ENCODE data around the gene PTPN4. TPM values are rescaled to one million over a fixed set of nuclear protein-coding genes. Genes with fewer than 3 reads are reported as not detected.

The PTPN4 gene
- total RNA-seq, 1 experiment from 2014 or later: 80.5 TPM

GRCh38 chr2:119768742-119769141, 9.0 kb downstream of the PTPN4 start:
- H3K27ac ChIP-seq (ENCODE audit: insufficient read length, low read depth, low read length): no peak overlapping the region
- H4K91ac ChIP-seq (ENCODE audit: insufficient read length, low read depth, low read length): no peak overlapping the region
- no peak for DNase-seq
- Mint-ChIP-seq H3K27ac (no peak overlapping the region), H3K36me3 (ENCODE audit: insufficient read depth in 1 of 3, low read depth in 3 of 3) (no peaks in the 10 kb centered on the region; a peak in 1 of 7 replicates), H3K4me3 (no peak overlapping the region), H3K9me3 (no peaks in the 10 kb centered on the region), H3K27me3 (ENCODE audit: low read depth) (no peaks in the 10 kb centered on the region), H3K4me1 (peaks cover 33 to 38% of the 10 kb centered on the region in 2 experiments)
- H3K9ac ChIP-seq (ENCODE audit: extremely low read depth, insufficient read length, low read length): no peak overlapping the region
- no peak overlapping the region for H2BK120ac ChIP-seq (ENCODE audit: low read depth, low read length, poor library complexity, severe bottlenecking)
- no peak overlapping the region for H3K4ac ChIP-seq (ENCODE audit: low read depth, low read length)
- no peak overlapping the region for H3K56ac ChIP-seq (ENCODE audit: insufficient read length, low read depth, low read length)
- H4K5ac ChIP-seq (ENCODE audit: insufficient read length, low read depth, low read length): no peak overlapping the region
- no peak overlapping the region for H3K18ac ChIP-seq (ENCODE audit: insufficient read length, low read depth, low read length)
- no peak overlapping the region for H3K14ac ChIP-seq (ENCODE audit: insufficient read depth, low read length)
- H3K9me3 ChIP-seq (ENCODE audit: control insufficient read depth, low read depth, low read length): no peaks in the 10 kb centered on the region
- H3K79me2 ChIP-seq (ENCODE audit: insufficient read depth, low read length): peaks cover 44% of the 10 kb centered on the region; the same call in 1 of the 2 replicates
- no peak for TF ChIP-seq CTCF (conservative IDR thresholded peaks at IDR 0.05)
- H2AK5ac ChIP-seq (ENCODE audit: insufficient read length, low read length): no peak overlapping the region
- H2AFZ ChIP-seq (ENCODE audit: low read length): no peak overlapping the region
- no peak overlapping the region for H3T11ph ChIP-seq (ENCODE audit: low read length)
- no peak overlapping the region for H4K8ac ChIP-seq (replicated peaks; ENCODE audit: insufficient read length, low read depth, low read length)
- no peaks in the 10 kb centered on the region for H3K27me3 ChIP-seq (ENCODE audit: insufficient read depth, low read length)
- no peak overlapping the region for H2BK20ac ChIP-seq (ENCODE audit: low read depth, low read length, poor library complexity, severe bottlenecking)
- no peak overlapping the region for H2BK5ac ChIP-seq (ENCODE audit: insufficient read length, low read length)
- peaks cover 7% of the 10 kb centered on the region; the same call in 1 of the 2 replicates for H3K4me1 ChIP-seq (ENCODE audit: insufficient read depth, low read length)
- H4K20me1 ChIP-seq (ENCODE audit: control insufficient read depth, insufficient read depth, insufficient read length): no peaks in the 10 kb centered on the region
- no CpG with 5 or more reads among the region's 1 CpG for WGBS (ENCODE audit: extremely low coverage, insufficient read length, low lambda C conversion rate)
- no peak overlapping the region for H2BK15ac ChIP-seq (ENCODE audit: low read depth, low read length)
- no peak overlapping the region for H3K4me2 ChIP-seq (ENCODE audit: insufficient read depth, insufficient read length, low read length)
- no peaks in the 10 kb centered on the region for H3K23me2 ChIP-seq (ENCODE audit: insufficient read length, low read depth, low read length, poor library complexity, severe bottlenecking)
- no peak overlapping the region for H2BK12ac ChIP-seq (ENCODE audit: insufficient read length, low read depth, low read length)
- no peak overlapping the region for H3K23ac ChIP-seq (ENCODE audit: insufficient read length, low read depth, low read length)
- peaks cover 3% of the 10 kb centered on the region for H3K79me1 ChIP-seq (ENCODE audit: insufficient read depth, low read depth, low read length, poor library complexity, severe bottlenecking)
